Endodermal cell (in vitro differentiated cells): ENCODE results near the gene ESRP2. TPM values are rescaled to one million over a fixed set of nuclear protein-coding genes. Genes with fewer than 3 reads are reported as not detected.
A peak's percentile ranks its signal among the peaks of the same experiment; 100 is the strongest.

ENCODE experiments used
- DNase-seq: peaks from one replicate; pipeline ENCODE4 v3.0.0-alpha.2; 2017
- H3K27ac ChIP-seq: 2 replicates; pipeline ENCODE4 v1.5.1; 2013; ENCODE audit warnings: mild to moderate bottlenecking, low read depth, low read length, moderate library complexity
- H3K27me3 ChIP-seq: 2 replicates; pipeline ENCODE4 v1.6.1; 2013; ENCODE audit warnings: mild to moderate bottlenecking, low read length, moderate library complexity; ENCODE audit not compliant: insufficient read depth, control insufficient read depth, poor library complexity, severe bottlenecking
- H3K36me3 ChIP-seq: 2 replicates; pipeline ENCODE4 v1.7.0; 2013; ENCODE audit warnings: mild to moderate bottlenecking, low read length, moderate library complexity; ENCODE audit not compliant: control insufficient read depth, insufficient read depth
- H3K4me1 ChIP-seq: one replicate; pipeline ENCODE4 v1.7.0; 2013; ENCODE audit warnings: low read length; ENCODE audit not compliant: control insufficient read depth, insufficient read depth
- H3K4me3 ChIP-seq: 2 replicates; pipeline ENCODE4 v1.5.1; 2013; ENCODE audit warnings: mild to moderate bottlenecking, low read length, moderate library complexity
- H3K9ac ChIP-seq: 2 replicates; pipeline ENCODE4 v1.6.1; 2013; ENCODE audit warnings: mild to moderate bottlenecking, low read length, moderate library complexity; ENCODE audit not compliant: poor library complexity, severe bottlenecking; ENCODE audit errors: extremely low read depth
- H3K9me3 ChIP-seq: 2 replicates; pipeline ENCODE4 v1.6.1; 2013; ENCODE audit warnings: mild to moderate bottlenecking, low read length, moderate library complexity; ENCODE audit not compliant: control insufficient read depth
- H3K27ac Mint-ChIP-seq: 2 replicates; pipeline ENCODE4 v1.8.0; 2020; ENCODE audit warnings: mixed read lengths
- H3K27me3 Mint-ChIP-seq: 2 replicates; pipeline ENCODE4 v1.8.0; 2021; ENCODE audit warnings: mild to moderate bottlenecking, mixed read lengths; ENCODE audit not compliant: insufficient read depth
- H3K36me3 Mint-ChIP-seq: 2 replicates; pipeline ENCODE4 v1.8.0; 2020; ENCODE audit warnings: low read depth, mixed read lengths
- H3K4me1 Mint-ChIP-seq: 2 replicates; pipeline ENCODE4 v1.8.0; 2020; ENCODE audit warnings: mixed read lengths
- H3K4me3 Mint-ChIP-seq: 2 replicates; pipeline ENCODE4 v1.8.0; 2020; ENCODE audit warnings: mild to moderate bottlenecking, moderate library complexity, mixed read lengths
- H3K9me3 Mint-ChIP-seq: 2 replicates; pipeline ENCODE4 v1.8.0; 2020; ENCODE audit warnings: mild to moderate bottlenecking, mixed read lengths
- CTCF ChIP-seq: fragments of 200-600 bp; sonication (generic); conservative IDR thresholded peaks from 2 replicates; pipeline ENCODE4 v1.5.0; 2021; ENCODE audit warnings: antibody characterized with exemption, mild to moderate bottlenecking
- WGBS, 2 experiments: methylation state at CpG; one replicate each; pipeline versions ENCODE4 v1.1.5 to v1.1.7; 2013; ENCODE audit warnings: missing lambda C conversion rate in 2 of 2, mixed read lengths in 1 of 2; ENCODE audit not compliant: insufficient coverage in 1 of 2, insufficient read length in 1 of 2; 5-methylcytosine and 5-hydroxymethylcytosine counted together
- total RNA-seq, 2 donors: library from RNA; stranded (reverse); fragmentation: NEBNext Ultra II Directional in 1 of 2; extraction: Animal tissue kit (Norgen Biotek cat#: 25700) in 1 of 2; gene quantifications; 2 replicates in 1 of 2; 3 replicates in 1 of 2; pipeline ENCODE4 v1.2.1, GENCODE V29; 2021

Gene ESRP2
- total RNA-seq, 2 donors from 2014 or later = 51.8 to 56.4 TPM

- TF ChIP-seq CTCF = no peak
- Mint-ChIP-seq H3K4me1 (peaks cover 14% of the 10 kb centered on the region), H3K9me3 (no peaks in the 10 kb centered on the region), H3K27ac (no peak overlapping the region), H3K36me3 (peaks cover 37% of the 10 kb centered on the region), H3K27me3 (no peaks in the 10 kb centered on the region), H3K4me3 (no peak overlapping the region)
- Histone ChIP-seq H3K9ac (no peak overlapping the region), H3K27me3 (no peaks in the 10 kb centered on the region), H3K4me1 (peaks cover 5% of the 10 kb centered on the region), H3K36me3 (peaks cover 52% of the 10 kb centered on the region), H3K4me3 (no peak overlapping the region), H3K9me3 (no peaks in the 10 kb centered on the region), H3K27ac (no peak overlapping the region)
- 89 to 94% methylated on average over 5 to 9 of the region's 9 CpGs for WGBS, 2 experiments
- DNase-seq = peak; percentile 25
Measured at GRCh38 chr16:68230176-68230571, 5.8 kb downstream of the ESRP2 start.

GRCh38 chr16:68229431-68230175 lies 6.3 kb downstream of the ESRP2 start:
- H3K9me3 ChIP-seq = no peaks in the 10 kb centered on the region
- H3K36me3 Mint-ChIP-seq = peaks cover 37% of the 10 kb centered on the region
- no peaks in the 10 kb centered on the region for H3K9me3 Mint-ChIP-seq
- no peak overlapping the region for H3K27ac ChIP-seq
- peak; percentile 84 for DNase-seq
- H3K27ac Mint-ChIP-seq = no peak overlapping the region
- H3K4me3 Mint-ChIP-seq = no peak overlapping the region
- peaks cover 11% of the 10 kb centered on the region for H3K4me1 Mint-ChIP-seq
- H3K4me1 ChIP-seq = peaks cover 4% of the 10 kb centered on the region
- 73 to 77% methylated on average over 4 of the region's 4 CpGs for WGBS, 2 experiments
- H3K27me3 Mint-ChIP-seq = no peaks in the 10 kb centered on the region
- H3K27me3 ChIP-seq = no peaks in the 10 kb centered on the region
- TF ChIP-seq CTCF = peak; percentile 93
- peaks cover 52% of the 10 kb centered on the region for H3K36me3 ChIP-seq
- H3K4me3 ChIP-seq = no peak overlapping the region
- no peak overlapping the region for H3K9ac ChIP-seq

- Mint-ChIP-seq H3K36me3 (peaks cover 37% of the 10 kb centered on the region), H3K9me3 (no peaks in the 10 kb centered on the region), H3K27ac (no peak overlapping the region), H3K27me3 (no peaks in the 10 kb centered on the region), H3K4me3 (no peak overlapping the region), H3K4me1 (peaks cover 5% of the 10 kb centered on the region)
- Histone ChIP-seq H3K4me3 (no peak overlapping the region), H3K9me3 (no peaks in the 10 kb centered on the region), H3K27ac (no peak overlapping the region), H3K9ac (no peak overlapping the region), H3K36me3 (peaks cover 50% of the 10 kb centered on the region), H3K27me3 (no peaks in the 10 kb centered on the region), H3K4me1 (no peaks in the 10 kb centered on the region)
- TF ChIP-seq CTCF = peak; percentile 16
- DNase-seq = peak; percentile 25
- WGBS, 2 experiments = 86 to 100% methylated on average over 1 to 3 of the region's 3 CpGs
Measured at GRCh38 chr16:68228652-68229051, 7.3 kb downstream of the ESRP2 start.
